Osteocyte (in vitro differentiated cells): Measurements from ENCODE around the gene TSTD2. TPM values are rescaled to one million over a fixed set of nuclear protein-coding genes. Genes with fewer than 3 reads are reported as not detected.

ENCODE experiments used
- DNase-seq: peaks from one replicate; pipeline ENCODE4 v3.0.0; 2021; ENCODE audit warnings: mixed read lengths; ENCODE audit not compliant: unreplicated experiment; ENCODE audit errors: extremely low spot score
- H3K27ac Mint-ChIP-seq: one replicate; pipeline ENCODE4 v1.8.0; 2021; ENCODE audit warnings: mild to moderate bottlenecking, mixed read lengths; ENCODE audit not compliant: unreplicated experiment
- H3K27me3 Mint-ChIP-seq: one replicate; pipeline ENCODE4 v1.8.0; 2021; ENCODE audit warnings: mixed read lengths; ENCODE audit not compliant: unreplicated experiment
- H3K36me3 Mint-ChIP-seq: one replicate; pipeline ENCODE4 v1.8.0; 2021; ENCODE audit warnings: mixed read lengths; ENCODE audit not compliant: unreplicated experiment
- H3K4me1 Mint-ChIP-seq: one replicate; pipeline ENCODE4 v1.8.0; 2021; ENCODE audit warnings: mixed read lengths; ENCODE audit not compliant: unreplicated experiment
- H3K4me3 Mint-ChIP-seq: one replicate; pipeline ENCODE4 v1.8.0; 2021; ENCODE audit warnings: mild to moderate bottlenecking, moderate library complexity, mixed read lengths; ENCODE audit not compliant: unreplicated experiment
- H3K9me3 Mint-ChIP-seq: one replicate; pipeline ENCODE4 v1.8.0; 2021; ENCODE audit warnings: mixed read lengths; ENCODE audit not compliant: unreplicated experiment
- total RNA-seq: library from RNA; stranded (reverse); gene quantifications from 2 replicates; pipeline ENCODE4 v1.2.1, GENCODE V29; 2021
- TF ChIP-seq, protein P1 (sequence below): fragments of 200-600 bp; sonication (generic); IDR thresholded peaks from 2 replicates; pipeline ENCODE4 v1.5.0; 2021; ENCODE audit warnings: antibody characterized with exemption, mild to moderate bottlenecking, moderate library complexity

The TSTD2 gene
- total RNA-seq, 1 donor from 2014 or later = 23.3 TPM

DNA sequence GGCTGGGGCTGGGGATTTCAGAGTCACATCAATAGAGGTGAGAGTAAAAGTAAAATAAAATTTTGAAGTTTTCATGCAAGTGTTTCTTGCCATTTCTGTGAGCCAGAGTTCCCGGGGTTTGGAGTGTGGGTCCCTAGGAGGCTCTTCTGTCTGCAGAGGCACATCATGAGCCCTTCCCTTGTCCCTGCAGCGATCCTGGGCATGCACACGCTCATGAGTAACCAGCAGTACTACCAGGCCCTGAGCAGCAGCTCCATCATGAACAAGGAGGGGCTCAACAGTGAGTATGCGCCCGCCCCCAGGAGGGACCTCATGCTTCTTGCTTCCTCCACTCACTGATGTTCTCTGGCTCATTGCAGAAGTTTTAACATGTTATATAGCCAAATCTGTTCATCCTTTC, 70.6 kb downstream of the TSTD2 start:
- H3K9me3 Mint-ChIP-seq = no peaks in the 10 kb centered on the region
- no peak overlapping the region for H3K27ac Mint-ChIP-seq
- H3K4me3 Mint-ChIP-seq = no peak overlapping the region
- peaks cover 23% of the 10 kb centered on the region for H3K27me3 Mint-ChIP-seq
- TF ChIP-seq, protein P1, sequence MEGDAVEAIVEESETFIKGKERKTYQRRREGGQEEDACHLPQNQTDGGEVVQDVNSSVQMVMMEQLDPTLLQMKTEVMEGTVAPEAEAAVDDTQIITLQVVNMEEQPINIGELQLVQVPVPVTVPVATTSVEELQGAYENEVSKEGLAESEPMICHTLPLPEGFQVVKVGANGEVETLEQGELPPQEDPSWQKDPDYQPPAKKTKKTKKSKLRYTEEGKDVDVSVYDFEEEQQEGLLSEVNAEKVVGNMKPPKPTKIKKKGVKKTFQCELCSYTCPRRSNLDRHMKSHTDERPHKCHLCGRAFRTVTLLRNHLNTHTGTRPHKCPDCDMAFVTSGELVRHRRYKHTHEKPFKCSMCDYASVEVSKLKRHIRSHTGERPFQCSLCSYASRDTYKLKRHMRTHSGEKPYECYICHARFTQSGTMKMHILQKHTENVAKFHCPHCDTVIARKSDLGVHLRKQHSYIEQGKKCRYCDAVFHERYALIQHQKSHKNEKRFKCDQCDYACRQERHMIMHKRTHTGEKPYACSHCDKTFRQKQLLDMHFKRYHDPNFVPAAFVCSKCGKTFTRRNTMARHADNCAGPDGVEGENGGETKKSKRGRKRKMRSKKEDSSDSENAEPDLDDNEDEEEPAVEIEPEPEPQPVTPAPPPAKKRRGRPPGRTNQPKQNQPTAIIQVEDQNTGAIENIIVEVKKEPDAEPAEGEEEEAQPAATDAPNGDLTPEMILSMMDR = no peak
- no peaks in the 10 kb centered on the region for H3K4me1 Mint-ChIP-seq
- no peak for DNase-seq
- H3K36me3 Mint-ChIP-seq = no peaks in the 10 kb centered on the region

DNA sequence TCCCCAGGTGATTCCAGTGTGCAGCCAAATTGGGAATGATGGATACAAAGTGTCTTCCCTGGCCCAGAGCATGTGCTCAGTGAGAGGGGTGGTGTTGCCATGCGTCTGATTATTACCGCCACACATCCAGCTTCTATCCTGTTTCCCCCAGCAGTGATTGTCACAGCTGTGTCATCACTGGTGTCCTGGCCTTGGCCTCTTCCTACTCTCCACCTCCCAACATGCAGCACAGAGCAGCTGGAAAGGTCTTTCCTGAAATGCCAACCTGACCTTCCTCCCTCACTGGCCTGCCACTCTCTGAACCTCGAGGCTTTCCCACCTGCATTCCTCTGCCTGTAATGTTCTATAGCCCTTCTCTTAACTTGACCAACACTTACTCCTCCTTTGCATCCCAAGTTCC, 71.7 kb downstream of the TSTD2 start:
- no peaks in the 10 kb centered on the region for H3K4me1 Mint-ChIP-seq
- DNase-seq = no peak
- peaks cover 23% of the 10 kb centered on the region for H3K27me3 Mint-ChIP-seq
- TF ChIP-seq, protein P1 = no peak
- H3K4me3 Mint-ChIP-seq = no peak overlapping the region
- H3K9me3 Mint-ChIP-seq = no peaks in the 10 kb centered on the region
- H3K36me3 Mint-ChIP-seq = no peaks in the 10 kb centered on the region
- H3K27ac Mint-ChIP-seq = no peak overlapping the region

DNA sequence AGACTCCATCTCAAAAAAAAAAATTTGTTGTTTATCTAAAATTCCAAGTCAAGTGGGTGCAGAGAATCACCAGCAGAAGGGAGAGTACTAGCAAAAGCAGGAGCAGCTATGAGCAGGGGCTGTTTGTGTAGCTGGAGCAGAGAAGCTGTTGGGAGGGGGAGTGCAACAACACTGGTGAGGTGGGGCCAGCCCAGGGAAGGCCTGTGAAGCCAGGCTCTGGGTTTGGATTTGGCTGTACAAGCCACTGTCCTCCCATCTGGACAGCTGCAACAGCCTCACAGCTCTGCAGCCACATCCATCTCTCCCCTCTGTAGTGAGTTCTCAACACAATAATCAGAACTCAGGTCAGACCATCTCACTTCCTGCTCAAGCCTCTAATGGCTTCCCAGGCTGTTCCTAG, 72.3 kb downstream of the TSTD2 start:
- Mint-ChIP-seq H3K4me3 (no peak overlapping the region), H3K27me3 (peaks cover 23% of the 10 kb centered on the region), H3K27ac (no peak overlapping the region), H3K36me3 (no peaks in the 10 kb centered on the region), H3K9me3 (no peaks in the 10 kb centered on the region), H3K4me1 (no peaks in the 10 kb centered on the region)
- TF ChIP-seq, protein P1 = no peak
- no peak for DNase-seq

DNA sequence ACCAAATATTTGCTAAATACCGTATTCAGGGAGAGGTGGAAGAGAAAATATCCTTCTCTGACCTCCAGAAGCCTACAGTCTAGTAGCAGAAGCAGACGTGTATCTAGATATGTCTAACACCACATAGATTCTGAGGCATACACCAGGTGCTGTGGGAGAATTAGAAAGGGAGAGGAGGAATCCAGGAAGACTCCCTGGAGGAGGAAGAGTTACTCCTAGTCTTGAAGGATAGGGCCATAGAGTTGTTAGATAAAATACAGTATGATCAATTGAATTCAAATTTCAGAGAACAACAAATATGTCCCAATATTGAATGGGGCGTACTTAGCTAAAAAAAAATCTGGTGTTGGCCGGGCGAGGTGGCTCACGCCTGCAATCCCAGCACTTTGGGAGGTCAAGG, 73.0 kb downstream of the TSTD2 start:
- Mint-ChIP-seq H3K27ac (no peak overlapping the region), H3K4me3 (no peak overlapping the region), H3K36me3 (no peaks in the 10 kb centered on the region), H3K9me3 (no peaks in the 10 kb centered on the region), H3K27me3 (peaks cover 28% of the 10 kb centered on the region), H3K4me1 (no peaks in the 10 kb centered on the region)
- TF ChIP-seq, protein P1 = no peak
- DNase-seq = no peak

DNA sequence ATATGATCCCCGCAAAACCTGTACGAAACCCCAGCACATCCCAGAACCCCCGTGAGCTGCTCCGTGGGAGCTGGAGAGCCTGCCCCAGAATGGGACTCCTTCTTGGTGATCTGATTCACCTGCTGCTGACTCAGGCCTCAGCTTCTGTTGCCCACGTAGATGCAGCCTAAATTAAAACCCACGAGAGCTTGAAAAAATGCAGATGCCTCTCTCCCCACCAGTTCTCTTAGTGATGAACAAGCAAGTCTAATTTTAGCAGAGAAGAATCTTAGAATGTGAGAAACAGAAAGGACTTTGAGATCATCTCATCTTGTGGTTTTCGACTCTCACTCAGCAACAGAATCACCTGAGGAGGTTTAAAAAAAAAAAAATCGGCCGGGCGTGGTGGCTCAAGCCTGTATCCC, 74.1 kb downstream of the TSTD2 start:
- TF ChIP-seq, protein P1 = no peak
- H3K9me3 Mint-ChIP-seq = no peaks in the 10 kb centered on the region
- no peak for DNase-seq
- peaks cover 26% of the 10 kb centered on the region for H3K27me3 Mint-ChIP-seq
- H3K4me3 Mint-ChIP-seq = no peak overlapping the region
- H3K27ac Mint-ChIP-seq = no peak overlapping the region
- H3K4me1 Mint-ChIP-seq = no peaks in the 10 kb centered on the region
- no peaks in the 10 kb centered on the region for H3K36me3 Mint-ChIP-seq
